ENCODE results near the gene OAS2.

GRCh38 chr12:112962561-112962960 lies 15.8 kb upstream of the OAS2 start:
- TF ChIP-seq CTCF (IDR thresholded peaks at IDR 0.05; ENCODE audit: insufficient read depth, low read depth, low read length): no peak
- no peak for TF ChIP-seq EZH2 (IDR thresholded peaks at IDR 0.05; ENCODE audit: insufficient read depth, low read length)
